HCT116 (cell line): ENCODE results near the gene ANXA6. TPM values are rescaled to one million over a fixed set of nuclear protein-coding genes. Genes with fewer than 3 reads are reported as not detected.

Experiments used
- ATAC-seq: fragments of 200-7000 bp; cut with Tn5 transposase; 2 replicates; pipeline ENCODE4 v1.9.1; 2020; ENCODE audit warnings: mild to moderate bottlenecking, moderate library complexity
- BruUV-seq: library from RNA; stranded (reverse); fragments of 400-500 nt; replicated peaks from 2 replicates; lab custom pipeline; 2021; lab: Mats Ljungman, UMichigan
- CTCF ChIA-PET: fragments of 300-600 bp; sonication (Branson Sonifier 250); formaldehyde crosslinking; loops from one replicate; lab custom pipeline; 2021; ENCODE audit warnings: antibody characterized with exemption; lab: Charles Lee
- POLR2A ChIA-PET: fragments of 300-600, 350-600 bp; sonication (Branson Sonifier 250); formaldehyde crosslinking; loops from one replicate; lab custom pipeline; 2021; ENCODE audit warnings: antibody characterized with exemption; lab: Charles Lee
- RAD21 ChIA-PET, 2 experiments: fragments of 300-600 bp; sonication (Branson Sonifier 250); formaldehyde crosslinking; loops; one replicate each; lab custom pipeline; 2023; ENCODE audit warnings: low total read pairs in 2 of 2; ENCODE audit not compliant: uncharacterized antibody in 2 of 2, unreplicated experiment in 2 of 2, low non-redundant PET in 1 of 2; lab: Charles Lee
- DNase-seq: peaks from one replicate; pipeline ENCODE4 v3.0.0-alpha.2; 2010; ENCODE audit warnings: low read depth, low spot score
- H2AFZ ChIP-seq: fragments of 200-600 bp; shearing (Covaris generic), sonication (generic); 2 replicates; pipeline ENCODE4 v1.6.1; 2017; ENCODE audit warnings: low read depth, mixed run types, mixed read lengths, antibody characterized with exemption, low read length; ENCODE audit not compliant: poor library complexity, severe bottlenecking
- H3K27ac ChIP-seq: 2 replicates; pipeline ENCODE4 v1.5.1; 2012; ENCODE audit warnings: low read depth, low read length
- H3K27me3 ChIP-seq: fragments of 200-600 bp; sonication (generic); 2 replicates; pipeline ENCODE4 v1.6.1; 2016; ENCODE audit warnings: mixed run types, low read length, mixed read lengths; ENCODE audit not compliant: insufficient read depth
- H3K36me3 ChIP-seq, 2 experiments: fragments of 200-500 bp in 1 of 2; fragments of 200-600 bp in 1 of 2; sonication (Bioruptor generic) in 1 of 2; sonication (generic) in 1 of 2; 2 replicates each; pipeline versions ENCODE4 v1.5.1 to v1.6.1; 2014 to 2016; ENCODE audit warnings: low read length in 2 of 2, inconsistent platforms in 1 of 2, mixed read lengths in 1 of 2, mixed run types in 1 of 2; ENCODE audit not compliant: insufficient read depth in 2 of 2, control insufficient read depth in 1 of 2
- H3K4me1 ChIP-seq, 2 experiments: fragments of 200-600 bp in 1 of 2; sonication (generic) in 1 of 2; 2 replicates each; pipeline versions ENCODE4 v1.5.1 to v1.6.1; 2012 to 2017; ENCODE audit warnings: low read length in 2 of 2, inconsistent platforms in 1 of 2, mild to moderate bottlenecking in 1 of 2, mixed read lengths in 1 of 2, mixed run types in 1 of 2, moderate library complexity in 1 of 2; ENCODE audit not compliant: insufficient read depth in 2 of 2, control insufficient read depth in 1 of 2
- H3K4me2 ChIP-seq: fragments of 200-600 bp; sonication (generic); 2 replicates; pipeline ENCODE4 v1.6.1; 2017; ENCODE audit warnings: mixed run types, low read length, mixed read lengths
- H3K4me3 ChIP-seq, 2 experiments: fragments of 200-600 bp in 1 of 2; sonication (generic) in 1 of 2; replicated peaks in 1 of 2; 2 replicates each; pipeline ENCODE4 v1.5.1; 2011 to 2016; ENCODE audit warnings: low read length in 2 of 2, control low read depth in 1 of 2, low read depth in 1 of 2, mild to moderate bottlenecking in 1 of 2, mixed read lengths in 1 of 2, mixed run types in 1 of 2
- H3K79me2 ChIP-seq: fragments of 200-600 bp; sonication (generic); 2 replicates; pipeline ENCODE4 v1.6.1; 2017; ENCODE audit warnings: mild to moderate bottlenecking, mixed run types, low read length, moderate library complexity, mixed read lengths; ENCODE audit not compliant: insufficient read depth
- H3K9ac ChIP-seq: fragments of 200-600 bp; sonication (generic); 2 replicates; pipeline ENCODE4 v1.6.1; 2016; ENCODE audit warnings: low read length, mixed read lengths
- H3K9me2 ChIP-seq: fragments of 200-600 bp; sonication (generic), shearing (Covaris generic); 2 replicates; pipeline ENCODE4 v1.6.1; 2017; ENCODE audit warnings: mixed run types, mild to moderate bottlenecking, moderate library complexity; ENCODE audit not compliant: insufficient read depth
- H3K9me3 ChIP-seq, 2 experiments: fragments of 200-500 bp in 1 of 2; fragments of 200-600 bp in 1 of 2; sonication (Bioruptor generic) in 1 of 2; sonication (generic) in 1 of 2; 2 replicates each; pipeline ENCODE4 v1.6.1; 2014 to 2017; ENCODE audit warnings: low read length in 2 of 2, mixed read lengths in 2 of 2, inconsistent platforms in 1 of 2, low read depth in 1 of 2, mild to moderate bottlenecking in 1 of 2, mixed run types in 1 of 2, moderate library complexity in 1 of 2; ENCODE audit not compliant: control insufficient read depth in 1 of 2, insufficient read depth in 1 of 2
- H4K20me1 ChIP-seq: fragments of 200-600 bp; sonication (generic), shearing (Covaris generic); 2 replicates; pipeline ENCODE4 v1.6.1; 2017; ENCODE audit warnings: mixed run types, mild to moderate bottlenecking, moderate library complexity; ENCODE audit not compliant: insufficient read depth
- CBX3 ChIP-seq: IDR thresholded peaks from 2 replicates; pipeline ENCODE4 v1.6.1; 2012; ENCODE audit warnings: low read depth
- EGR1 ChIP-seq: IDR thresholded peaks from 2 replicates; pipeline ENCODE4 v1.6.1; 2012; ENCODE audit warnings: low read depth
- ELF1 ChIP-seq: IDR thresholded peaks from 2 replicates; pipeline ENCODE4 v1.6.1; 2012; ENCODE audit warnings: low read depth, borderline replicate concordance
- EZH2phosphoT487 ChIP-seq: fragments of 200-600 bp; IDR thresholded peaks from 2 replicates; pipeline ENCODE4 v1.6.1; 2018; ENCODE audit warnings: antibody characterized with exemption, borderline replicate concordance
- MAX ChIP-seq: IDR thresholded peaks from 2 replicates; pipeline ENCODE4 v1.6.1; 2012
- POLR2A ChIP-seq: IDR thresholded peaks from 2 replicates; pipeline ENCODE4 v1.7.0; 2011; ENCODE audit warnings: borderline replicate concordance; ENCODE audit not compliant: insufficient read depth, insufficient read length; ENCODE audit errors: extremely low read depth
- POLR2AphosphoS5 ChIP-seq: IDR thresholded peaks from 2 replicates; pipeline ENCODE4 v1.6.1; 2011; ENCODE audit warnings: mild to moderate bottlenecking, low read depth, low read length, moderate library complexity
- SIN3A ChIP-seq: IDR thresholded peaks from 2 replicates; pipeline ENCODE4 v1.6.1; 2012; ENCODE audit warnings: low read depth
- SP1 ChIP-seq: IDR thresholded peaks from 2 replicates; pipeline ENCODE4 v1.6.1; 2012; ENCODE audit warnings: low read depth
- TCF7L2 ChIP-seq: IDR thresholded peaks from 2 replicates; pipeline ENCODE4 v1.7.0; 2011; ENCODE audit warnings: borderline replicate concordance, inconsistent platforms; ENCODE audit not compliant: insufficient read depth, insufficient read length; ENCODE audit errors: extremely low read depth
- YY1 ChIP-seq: IDR thresholded peaks from 2 replicates; pipeline ENCODE4 v1.6.1; 2011; ENCODE audit warnings: low read length, low read depth, moderate library complexity, mild to moderate bottlenecking; ENCODE audit not compliant: insufficient replicate concordance; ENCODE audit errors: extremely low read depth
- ZBTB33 ChIP-seq: IDR thresholded peaks from 2 replicates; pipeline ENCODE4 v1.6.1; 2011; ENCODE audit warnings: mild to moderate bottlenecking, low read length, moderate library complexity; ENCODE audit not compliant: insufficient replicate concordance; ENCODE audit errors: extremely low read depth
- ZFX ChIP-seq: fragments of 450-650 bp; IDR thresholded peaks from 2 replicates; pipeline ENCODE4 v1.6.1; 2017
- ZNF274 ChIP-seq: fragments of 200-500 bp; sonication (Bioruptor generic); IDR thresholded peaks from 2 replicates; pipeline ENCODE4 v1.6.1; 2014; ENCODE audit warnings: mild to moderate bottlenecking, low read depth, low read length, inconsistent platforms
- intact Hi-C: fragments of 100-400 bp; cut with micrococcal nuclease; formaldehyde crosslinking; loops from 2 replicates; pipeline ENCODE4 v1.10.0; 2022
- total RNA-seq: library from RNA; stranded (reverse); gene quantifications from one replicate; pipeline ENCODE4 v1.2.1, GENCODE V29; 2021; ENCODE audit not compliant: unreplicated experiment

Gene ANXA6
- total RNA-seq, 1 experiment from 2014 or later, result 71.9 TPM

DNA sequence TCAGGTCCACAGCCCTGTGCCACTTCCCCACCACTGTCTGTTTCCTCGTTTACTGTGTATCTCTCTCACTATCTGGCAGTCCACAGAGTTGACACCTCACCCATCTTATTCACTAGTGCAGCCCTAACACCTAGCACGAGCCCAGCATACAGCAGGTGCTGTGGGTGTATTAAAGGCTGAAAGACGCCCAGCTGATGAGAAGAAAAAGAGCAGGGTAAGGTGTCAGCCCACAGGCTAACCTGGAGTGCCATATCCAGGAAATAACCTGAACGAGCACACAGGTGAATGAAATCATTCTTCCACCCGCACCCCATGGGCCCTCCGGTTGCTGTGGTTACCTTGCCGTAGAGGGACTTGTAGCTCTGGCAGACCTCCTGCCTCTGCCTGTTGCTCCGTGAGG is 18.6 kb downstream of the ANXA6 start (continued):
- no peak for TF ChIP-seq ZBTB33
- no peak for TF ChIP-seq EGR1

DNA sequence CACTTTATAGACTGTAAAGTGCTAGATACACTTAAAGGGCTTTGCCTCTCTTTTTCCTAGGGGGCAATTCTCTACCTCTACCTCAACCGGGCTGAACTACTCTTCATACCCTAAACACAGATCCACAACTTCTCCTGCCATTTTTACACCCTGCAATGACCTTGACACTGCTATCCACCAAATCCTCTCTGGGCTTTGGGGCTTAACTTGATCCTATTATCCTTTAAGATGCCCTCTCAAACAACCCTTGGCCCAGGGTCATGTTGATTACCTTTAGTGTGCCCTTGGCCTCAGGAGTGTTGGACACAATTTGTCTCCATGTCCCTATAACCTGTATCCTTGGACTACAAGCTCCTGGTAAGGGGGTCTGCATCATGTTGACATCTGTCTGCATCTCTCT is 19.5 kb downstream of the ANXA6 start:
- Histone ChIP-seq H3K4me3 (no peak overlapping the region), H3K79me2 (no peaks in the 10 kb centered on the region), H3K4me2 (no peak overlapping the region), H3K4me1 (no peaks in the 10 kb centered on the region), H3K9ac (no peak overlapping the region), H4K20me1 (no peaks in the 10 kb centered on the region)
- no TSS peak for BruUV-seq
- intact Hi-C loops, result no loop called here
- RAD21 ChIA-PET, result no interaction called here
- ATAC-seq, result no peak
- POLR2A ChIA-PET, result no interaction called here
- TF ChIP-seq EZH2phosphoT487, result no peak
- TF ChIP-seq ZNF274, result no peak
- no peak for TF ChIP-seq POLR2A
- no peak for TF ChIP-seq CBX3
- no peak for TF ChIP-seq SP1
- TF ChIP-seq ZBTB33, result no peak
- TF ChIP-seq TCF7L2, result no peak
- TF ChIP-seq ELF1, result no peak
- TF ChIP-seq SIN3A, result no peak
- TF ChIP-seq YY1, result no peak
- no peak for TF ChIP-seq ZFX
- no peak for TF ChIP-seq MAX
- TF ChIP-seq EGR1, result no peak
- no peak for TF ChIP-seq POLR2AphosphoS5
- TF ChIP-seq, all 23 proteins: peak for 0
- CTCF ChIA-PET, result no interaction called here
- no peak for DNase-seq
- Histone ChIP-seq H3K27me3 (no peaks in the 10 kb centered on the region), H3K9me3 (no peaks in the 10 kb centered on the region), H3K27ac (no peak overlapping the region), H3K36me3 (peaks cover 6 to 27% of the 10 kb centered on the region in 2 experiments; a peak in 3 of 4 replicates), H2AFZ (no peak overlapping the region), H3K9me2 (no peaks in the 10 kb centered on the region)
